HCT116 (cell line): ENCODE measurements around the gene PTDSS2. TPM values are rescaled to one million over a fixed set of nuclear protein-coding genes. Genes with fewer than 3 reads are reported as not detected.
"Not testable (repeated sequence)": the region's sequence is repeated elsewhere in the genome, so short reads cannot be mapped to it uniquely, and the experiment has no call there.

Source experiments
- ATAC-seq: fragments of 200-7000 bp; cut with Tn5 transposase; 2 replicates; pipeline ENCODE4 v1.9.1; 2020; ENCODE audit warnings: mild to moderate bottlenecking, moderate library complexity
- BruUV-seq: library from RNA; stranded (reverse); fragments of 400-500 nt; replicated peaks from 2 replicates; lab custom pipeline; 2021; lab: Mats Ljungman, UMichigan
- CTCF ChIA-PET: fragments of 300-600 bp; sonication (Branson Sonifier 250); formaldehyde crosslinking; loops from one replicate; lab custom pipeline; 2021; ENCODE audit warnings: antibody characterized with exemption; lab: Charles Lee
- POLR2A ChIA-PET: fragments of 300-600, 350-600 bp; sonication (Branson Sonifier 250); formaldehyde crosslinking; loops from one replicate; lab custom pipeline; 2021; ENCODE audit warnings: antibody characterized with exemption; lab: Charles Lee
- RAD21 ChIA-PET, 2 experiments: fragments of 300-600 bp; sonication (Branson Sonifier 250); formaldehyde crosslinking; loops; one replicate each; lab custom pipeline; 2023; ENCODE audit warnings: low total read pairs in 2 of 2; ENCODE audit not compliant: uncharacterized antibody in 2 of 2, unreplicated experiment in 2 of 2, low non-redundant PET in 1 of 2; lab: Charles Lee
- DNase-seq: peaks from one replicate; pipeline ENCODE4 v3.0.0-alpha.2; 2010; ENCODE audit warnings: low read depth, low spot score
- H2AFZ ChIP-seq: fragments of 200-600 bp; shearing (Covaris generic), sonication (generic); 2 replicates; pipeline ENCODE4 v1.6.1; 2017; ENCODE audit warnings: low read depth, mixed run types, mixed read lengths, antibody characterized with exemption, low read length; ENCODE audit not compliant: poor library complexity, severe bottlenecking
- H3K27ac ChIP-seq: 2 replicates; pipeline ENCODE4 v1.5.1; 2012; ENCODE audit warnings: low read depth, low read length
- H3K27me3 ChIP-seq: fragments of 200-600 bp; sonication (generic); 2 replicates; pipeline ENCODE4 v1.6.1; 2016; ENCODE audit warnings: mixed run types, low read length, mixed read lengths; ENCODE audit not compliant: insufficient read depth
- H3K36me3 ChIP-seq, 2 experiments: fragments of 200-500 bp in 1 of 2; fragments of 200-600 bp in 1 of 2; sonication (Bioruptor generic) in 1 of 2; sonication (generic) in 1 of 2; 2 replicates each; pipeline versions ENCODE4 v1.5.1 to v1.6.1; 2014 to 2016; ENCODE audit warnings: low read length in 2 of 2, inconsistent platforms in 1 of 2, mixed read lengths in 1 of 2, mixed run types in 1 of 2; ENCODE audit not compliant: insufficient read depth in 2 of 2, control insufficient read depth in 1 of 2
- H3K4me1 ChIP-seq, 2 experiments: fragments of 200-600 bp in 1 of 2; sonication (generic) in 1 of 2; 2 replicates each; pipeline versions ENCODE4 v1.5.1 to v1.6.1; 2012 to 2017; ENCODE audit warnings: low read length in 2 of 2, inconsistent platforms in 1 of 2, mild to moderate bottlenecking in 1 of 2, mixed read lengths in 1 of 2, mixed run types in 1 of 2, moderate library complexity in 1 of 2; ENCODE audit not compliant: insufficient read depth in 2 of 2, control insufficient read depth in 1 of 2
- H3K4me2 ChIP-seq: fragments of 200-600 bp; sonication (generic); 2 replicates; pipeline ENCODE4 v1.6.1; 2017; ENCODE audit warnings: mixed run types, low read length, mixed read lengths
- H3K4me3 ChIP-seq, 2 experiments: fragments of 200-600 bp in 1 of 2; sonication (generic) in 1 of 2; replicated peaks in 1 of 2; 2 replicates each; pipeline ENCODE4 v1.5.1; 2011 to 2016; ENCODE audit warnings: low read length in 2 of 2, control low read depth in 1 of 2, low read depth in 1 of 2, mild to moderate bottlenecking in 1 of 2, mixed read lengths in 1 of 2, mixed run types in 1 of 2
- H3K79me2 ChIP-seq: fragments of 200-600 bp; sonication (generic); 2 replicates; pipeline ENCODE4 v1.6.1; 2017; ENCODE audit warnings: mild to moderate bottlenecking, mixed run types, low read length, moderate library complexity, mixed read lengths; ENCODE audit not compliant: insufficient read depth
- H3K9ac ChIP-seq: fragments of 200-600 bp; sonication (generic); 2 replicates; pipeline ENCODE4 v1.6.1; 2016; ENCODE audit warnings: low read length, mixed read lengths
- H3K9me2 ChIP-seq: fragments of 200-600 bp; sonication (generic), shearing (Covaris generic); 2 replicates; pipeline ENCODE4 v1.6.1; 2017; ENCODE audit warnings: mixed run types, mild to moderate bottlenecking, moderate library complexity; ENCODE audit not compliant: insufficient read depth
- H3K9me3 ChIP-seq, 2 experiments: fragments of 200-500 bp in 1 of 2; fragments of 200-600 bp in 1 of 2; sonication (Bioruptor generic) in 1 of 2; sonication (generic) in 1 of 2; 2 replicates each; pipeline ENCODE4 v1.6.1; 2014 to 2017; ENCODE audit warnings: low read length in 2 of 2, mixed read lengths in 2 of 2, inconsistent platforms in 1 of 2, low read depth in 1 of 2, mild to moderate bottlenecking in 1 of 2, mixed run types in 1 of 2, moderate library complexity in 1 of 2; ENCODE audit not compliant: control insufficient read depth in 1 of 2, insufficient read depth in 1 of 2
- H4K20me1 ChIP-seq: fragments of 200-600 bp; sonication (generic), shearing (Covaris generic); 2 replicates; pipeline ENCODE4 v1.6.1; 2017; ENCODE audit warnings: mixed run types, mild to moderate bottlenecking, moderate library complexity; ENCODE audit not compliant: insufficient read depth
- CEBPB ChIP-seq: IDR thresholded peaks from 2 replicates; pipeline ENCODE4 v1.6.1; 2012; ENCODE audit warnings: low read depth
- EGR1 ChIP-seq: IDR thresholded peaks from 2 replicates; pipeline ENCODE4 v1.6.1; 2012; ENCODE audit warnings: low read depth
- ELF1 ChIP-seq: IDR thresholded peaks from 2 replicates; pipeline ENCODE4 v1.6.1; 2012; ENCODE audit warnings: low read depth, borderline replicate concordance
- FOSL1 ChIP-seq: IDR thresholded peaks from 2 replicates; pipeline ENCODE4 v1.6.1; 2012; ENCODE audit warnings: low read depth
- POLR2AphosphoS5 ChIP-seq: IDR thresholded peaks from 2 replicates; pipeline ENCODE4 v1.6.1; 2011; ENCODE audit warnings: mild to moderate bottlenecking, low read depth, low read length, moderate library complexity
- SRF ChIP-seq: IDR thresholded peaks from 2 replicates; pipeline ENCODE4 v1.6.1; 2012; ENCODE audit warnings: low read depth
- YY1 ChIP-seq: IDR thresholded peaks from 2 replicates; pipeline ENCODE4 v1.6.1; 2011; ENCODE audit warnings: low read length, low read depth, moderate library complexity, mild to moderate bottlenecking; ENCODE audit not compliant: insufficient replicate concordance; ENCODE audit errors: extremely low read depth
- ZFX ChIP-seq: fragments of 450-650 bp; IDR thresholded peaks from 2 replicates; pipeline ENCODE4 v1.6.1; 2017
- intact Hi-C: fragments of 100-400 bp; cut with micrococcal nuclease; formaldehyde crosslinking; loops from 2 replicates; pipeline ENCODE4 v1.10.0; 2022
- total RNA-seq: library from RNA; stranded (reverse); gene quantifications from one replicate; pipeline ENCODE4 v1.2.1, GENCODE V29; 2021; ENCODE audit not compliant: unreplicated experiment
- TF ChIP-seq, protein P1 (sequence below): IDR thresholded peaks from 2 replicates; pipeline ENCODE4 v1.6.1; 2012; ENCODE audit warnings: low read depth
- TF ChIP-seq, protein P2 (sequence below): IDR thresholded peaks from 2 replicates; pipeline ENCODE4 v1.6.1; 2012
- TF ChIP-seq, protein P3 (sequence below): IDR thresholded peaks from 2 replicates; pipeline ENCODE4 v1.6.1; 2011; ENCODE audit warnings: mild to moderate bottlenecking, low read length, moderate library complexity; ENCODE audit not compliant: insufficient replicate concordance; ENCODE audit errors: extremely low read depth

The PTDSS2 gene
- total RNA-seq, 1 experiment from 2014 or later: 40.1 TPM

DNA sequence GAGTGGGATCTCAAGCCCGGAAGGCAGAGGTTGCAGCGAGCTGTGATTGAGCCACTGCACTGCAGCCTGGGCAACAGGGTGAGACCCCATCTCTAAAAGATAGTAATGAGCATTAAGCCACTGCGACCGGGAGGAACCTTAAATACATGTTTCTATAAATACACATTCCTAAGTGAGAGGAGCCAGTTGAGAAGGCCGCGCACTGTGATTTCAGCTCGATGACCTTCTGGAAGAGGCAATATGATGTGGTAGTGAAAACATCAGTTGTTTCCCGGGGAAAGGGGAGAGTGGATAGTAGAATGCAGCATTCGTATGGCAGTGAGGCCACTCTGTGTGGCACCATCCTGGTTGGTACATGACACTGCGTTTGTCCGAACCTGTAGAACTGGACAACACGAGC is 18.0 kb downstream of the PTDSS2 start (continued):
- TF ChIP-seq, protein P1, sequence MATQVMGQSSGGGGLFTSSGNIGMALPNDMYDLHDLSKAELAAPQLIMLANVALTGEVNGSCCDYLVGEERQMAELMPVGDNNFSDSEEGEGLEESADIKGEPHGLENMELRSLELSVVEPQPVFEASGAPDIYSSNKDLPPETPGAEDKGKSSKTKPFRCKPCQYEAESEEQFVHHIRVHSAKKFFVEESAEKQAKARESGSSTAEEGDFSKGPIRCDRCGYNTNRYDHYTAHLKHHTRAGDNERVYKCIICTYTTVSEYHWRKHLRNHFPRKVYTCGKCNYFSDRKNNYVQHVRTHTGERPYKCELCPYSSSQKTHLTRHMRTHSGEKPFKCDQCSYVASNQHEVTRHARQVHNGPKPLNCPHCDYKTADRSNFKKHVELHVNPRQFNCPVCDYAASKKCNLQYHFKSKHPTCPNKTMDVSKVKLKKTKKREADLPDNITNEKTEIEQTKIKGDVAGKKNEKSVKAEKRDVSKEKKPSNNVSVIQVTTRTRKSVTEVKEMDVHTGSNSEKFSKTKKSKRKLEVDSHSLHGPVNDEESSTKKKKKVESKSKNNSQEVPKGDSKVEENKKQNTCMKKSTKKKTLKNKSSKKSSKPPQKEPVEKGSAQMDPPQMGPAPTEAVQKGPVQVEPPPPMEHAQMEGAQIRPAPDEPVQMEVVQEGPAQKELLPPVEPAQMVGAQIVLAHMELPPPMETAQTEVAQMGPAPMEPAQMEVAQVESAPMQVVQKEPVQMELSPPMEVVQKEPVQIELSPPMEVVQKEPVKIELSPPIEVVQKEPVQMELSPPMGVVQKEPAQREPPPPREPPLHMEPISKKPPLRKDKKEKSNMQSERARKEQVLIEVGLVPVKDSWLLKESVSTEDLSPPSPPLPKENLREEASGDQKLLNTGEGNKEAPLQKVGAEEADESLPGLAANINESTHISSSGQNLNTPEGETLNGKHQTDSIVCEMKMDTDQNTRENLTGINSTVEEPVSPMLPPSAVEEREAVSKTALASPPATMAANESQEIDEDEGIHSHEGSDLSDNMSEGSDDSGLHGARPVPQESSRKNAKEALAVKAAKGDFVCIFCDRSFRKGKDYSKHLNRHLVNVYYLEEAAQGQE: no peak
- no peak for TF ChIP-seq FOSL1
- no peak for TF ChIP-seq SRF
- no peak for TF ChIP-seq YY1
- TF ChIP-seq ZFX: no peak
- TF ChIP-seq EGR1: no peak
- TF ChIP-seq CEBPB: no peak

DNA sequence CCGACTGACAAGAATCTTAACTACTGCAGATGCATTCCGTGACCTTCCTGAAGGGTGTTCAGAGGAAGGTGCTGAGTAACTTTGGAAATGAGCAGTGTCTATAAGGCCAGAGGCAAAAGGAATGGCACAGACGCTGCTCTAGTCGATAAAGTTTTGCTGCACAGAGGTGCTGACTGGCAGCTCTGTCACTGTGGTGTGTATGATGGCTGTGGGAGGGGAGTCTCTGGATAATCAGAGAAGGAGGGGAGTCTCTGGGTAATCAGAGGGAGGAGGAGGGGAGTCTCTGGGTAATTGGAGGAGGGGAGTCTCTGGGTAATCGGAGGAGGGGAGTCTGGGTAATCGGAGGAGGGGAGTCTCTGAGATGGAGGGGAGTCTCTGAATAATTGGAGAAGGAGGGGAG is 18.4 kb downstream of the PTDSS2 start:
- peaks cover 31% of the 10 kb centered on the region; the same call in 1 of the 2 replicates for H3K79me2 ChIP-seq
- RAD21 ChIA-PET: no interaction called here
- no peaks in the 10 kb centered on the region for H3K9me3 ChIP-seq
- ATAC-seq: no peak
- H3K4me2 ChIP-seq: no peak overlapping the region
- H3K27ac ChIP-seq: no peak overlapping the region
- peaks cover 3% of the 10 kb centered on the region in 2 experiments; a peak in 2 of 4 replicates for H3K36me3 ChIP-seq
- no peaks in the 10 kb centered on the region for H4K20me1 ChIP-seq
- TF ChIP-seq POLR2AphosphoS5 (no peak), YY1 (no peak), FOSL1 (no peak), ELF1 (no peak)
- TF ChIP-seq, protein P2, sequence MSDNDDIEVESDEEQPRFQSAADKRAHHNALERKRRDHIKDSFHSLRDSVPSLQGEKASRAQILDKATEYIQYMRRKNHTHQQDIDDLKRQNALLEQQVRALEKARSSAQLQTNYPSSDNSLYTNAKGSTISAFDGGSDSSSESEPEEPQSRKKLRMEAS: no peak
- TF ChIP-seq, protein P3, sequence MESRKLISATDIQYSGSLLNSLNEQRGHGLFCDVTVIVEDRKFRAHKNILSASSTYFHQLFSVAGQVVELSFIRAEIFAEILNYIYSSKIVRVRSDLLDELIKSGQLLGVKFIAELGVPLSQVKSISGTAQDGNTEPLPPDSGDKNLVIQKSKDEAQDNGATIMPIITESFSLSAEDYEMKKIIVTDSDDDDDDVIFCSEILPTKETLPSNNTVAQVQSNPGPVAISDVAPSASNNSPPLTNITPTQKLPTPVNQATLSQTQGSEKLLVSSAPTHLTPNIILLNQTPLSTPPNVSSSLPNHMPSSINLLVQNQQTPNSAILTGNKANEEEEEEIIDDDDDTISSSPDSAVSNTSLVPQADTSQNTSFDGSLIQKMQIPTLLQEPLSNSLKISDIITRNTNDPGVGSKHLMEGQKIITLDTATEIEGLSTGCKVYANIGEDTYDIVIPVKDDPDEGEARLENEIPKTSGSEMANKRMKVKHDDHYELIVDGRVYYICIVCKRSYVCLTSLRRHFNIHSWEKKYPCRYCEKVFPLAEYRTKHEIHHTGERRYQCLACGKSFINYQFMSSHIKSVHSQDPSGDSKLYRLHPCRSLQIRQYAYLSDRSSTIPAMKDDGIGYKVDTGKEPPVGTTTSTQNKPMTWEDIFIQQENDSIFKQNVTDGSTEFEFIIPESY: no peak
- no peak for DNase-seq
- BruUV-seq: no TSS peak
- no peak overlapping the region for H2AFZ ChIP-seq
- no peaks in the 10 kb centered on the region for H3K4me1 ChIP-seq
- no peak overlapping the region for H3K9ac ChIP-seq
- no peak overlapping the region for H3K4me3 ChIP-seq
- no peaks in the 10 kb centered on the region for H3K9me2 ChIP-seq
- CTCF ChIA-PET: no interaction called here
- H3K27me3 ChIP-seq: no peaks in the 10 kb centered on the region
- POLR2A ChIA-PET: no interaction called here
- intact Hi-C loops: no loop called here

DNA sequence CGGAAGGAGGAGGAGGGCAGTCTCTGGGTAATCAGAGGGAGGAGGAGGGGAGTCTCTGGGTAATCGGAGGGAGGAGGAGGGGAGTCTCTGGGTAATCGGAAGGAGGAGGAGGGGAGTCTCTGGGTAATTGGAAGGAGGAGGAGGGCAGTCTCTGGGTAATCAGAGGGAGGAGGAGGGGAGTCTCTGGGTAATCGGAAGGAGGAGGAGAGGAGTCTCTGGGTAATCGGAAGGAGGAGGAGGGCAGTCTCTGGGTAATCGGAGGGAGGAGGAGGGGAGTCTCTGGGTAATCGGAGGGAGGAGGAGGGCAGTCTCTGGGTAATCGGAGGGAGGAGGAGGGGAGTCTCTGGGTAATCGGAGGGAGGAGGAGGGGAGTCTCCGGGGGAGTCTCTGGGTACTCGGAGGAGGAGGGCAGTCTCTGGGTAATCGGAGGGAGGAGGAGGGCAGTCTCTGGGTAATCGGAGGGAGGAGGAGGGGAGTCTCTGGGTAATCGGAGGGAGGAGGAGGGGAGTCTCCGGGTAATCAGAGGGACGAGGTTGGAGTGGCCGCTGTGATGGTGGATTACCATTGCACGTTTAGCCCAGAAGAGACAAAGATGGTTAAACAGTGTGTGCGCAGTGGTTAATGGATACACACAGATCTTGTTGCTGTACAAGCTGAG is 19.1 kb downstream of the PTDSS2 start:
- H3K79me2 ChIP-seq: peaks cover 31% of the 10 kb centered on the region; the same call in 1 of the 2 replicates
- H2AFZ ChIP-seq, RAD21 ChIA-PET, H3K27me3 ChIP-seq, H3K9ac ChIP-seq, H3K9me3 ChIP-seq, intact Hi-C loops, H3K4me1 ChIP-seq, H3K9me2 ChIP-seq, H3K36me3 ChIP-seq, H4K20me1 ChIP-seq, BruUV-seq, ATAC-seq, CTCF ChIA-PET, H3K4me2 ChIP-seq, H3K4me3 ChIP-seq, POLR2A ChIA-PET, H3K27ac ChIP-seq, DNase-seq: not testable (repeated sequence)
